Suppressor macrophage treated with lipopolysaccharide for 1 hour (primary cell): ENCODE results near the gene CDK11B.

Source experiments
- DNase-seq, 3 donors: peaks; one replicate each; pipeline ENCODE4 v3.0.0-alpha.2; 2020 to 2022

Gene CDK11B

DNA sequence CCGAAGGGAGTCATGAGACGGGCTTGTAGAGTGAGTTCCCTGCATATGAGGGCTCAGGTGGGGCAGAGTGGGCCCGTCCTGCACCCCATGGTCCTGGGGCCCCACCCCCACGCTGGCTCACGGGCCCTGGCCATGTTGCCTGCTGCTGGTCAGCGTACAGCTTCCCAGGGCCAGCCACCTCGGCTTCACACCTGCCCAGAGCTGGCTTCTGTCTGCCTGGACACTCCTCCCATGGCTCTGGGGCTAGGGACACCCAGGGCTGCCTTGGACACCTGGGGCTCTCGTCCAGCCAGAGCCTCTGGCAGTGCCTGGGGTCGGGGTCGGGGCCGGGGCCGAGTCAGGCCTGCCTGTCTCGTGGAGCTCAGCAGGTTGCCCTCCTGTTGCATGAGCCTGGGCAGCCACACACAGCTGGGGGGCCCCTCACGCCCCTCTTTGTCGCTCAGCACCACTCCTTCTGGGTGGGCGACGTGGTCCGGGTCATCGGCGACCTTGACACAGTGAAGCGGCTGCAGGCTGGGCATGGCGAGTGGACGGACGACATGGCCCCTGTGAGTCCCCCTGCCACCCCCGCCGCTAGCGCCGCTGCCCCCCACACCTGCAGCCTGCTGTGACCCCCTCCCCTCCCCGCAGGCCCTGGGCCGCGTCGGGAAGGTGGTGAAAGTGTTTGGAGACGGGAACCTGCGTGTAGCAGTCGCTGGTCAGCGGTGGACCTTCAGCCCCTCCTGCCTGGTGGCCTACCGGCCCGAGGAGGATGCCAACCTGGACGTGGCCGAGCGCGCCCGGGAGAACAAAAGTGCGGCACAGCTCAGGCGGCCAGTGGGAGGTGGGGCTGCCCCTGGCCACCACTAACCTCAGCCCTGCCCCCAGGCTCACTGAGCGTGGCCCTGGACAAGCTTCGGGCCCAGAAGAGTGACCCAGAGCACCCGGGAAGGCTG is 32.3 kb downstream of the CDK11B start:
- no peak for DNase-seq

GRCh38 chr1:1625824-1626206 is 33.0 kb downstream of the CDK11B start:
- no peak for DNase-seq

GRCh38 chr1:1625404-1625775 is 33.4 kb downstream of the CDK11B start:
- no peak for DNase-seq

DNA sequence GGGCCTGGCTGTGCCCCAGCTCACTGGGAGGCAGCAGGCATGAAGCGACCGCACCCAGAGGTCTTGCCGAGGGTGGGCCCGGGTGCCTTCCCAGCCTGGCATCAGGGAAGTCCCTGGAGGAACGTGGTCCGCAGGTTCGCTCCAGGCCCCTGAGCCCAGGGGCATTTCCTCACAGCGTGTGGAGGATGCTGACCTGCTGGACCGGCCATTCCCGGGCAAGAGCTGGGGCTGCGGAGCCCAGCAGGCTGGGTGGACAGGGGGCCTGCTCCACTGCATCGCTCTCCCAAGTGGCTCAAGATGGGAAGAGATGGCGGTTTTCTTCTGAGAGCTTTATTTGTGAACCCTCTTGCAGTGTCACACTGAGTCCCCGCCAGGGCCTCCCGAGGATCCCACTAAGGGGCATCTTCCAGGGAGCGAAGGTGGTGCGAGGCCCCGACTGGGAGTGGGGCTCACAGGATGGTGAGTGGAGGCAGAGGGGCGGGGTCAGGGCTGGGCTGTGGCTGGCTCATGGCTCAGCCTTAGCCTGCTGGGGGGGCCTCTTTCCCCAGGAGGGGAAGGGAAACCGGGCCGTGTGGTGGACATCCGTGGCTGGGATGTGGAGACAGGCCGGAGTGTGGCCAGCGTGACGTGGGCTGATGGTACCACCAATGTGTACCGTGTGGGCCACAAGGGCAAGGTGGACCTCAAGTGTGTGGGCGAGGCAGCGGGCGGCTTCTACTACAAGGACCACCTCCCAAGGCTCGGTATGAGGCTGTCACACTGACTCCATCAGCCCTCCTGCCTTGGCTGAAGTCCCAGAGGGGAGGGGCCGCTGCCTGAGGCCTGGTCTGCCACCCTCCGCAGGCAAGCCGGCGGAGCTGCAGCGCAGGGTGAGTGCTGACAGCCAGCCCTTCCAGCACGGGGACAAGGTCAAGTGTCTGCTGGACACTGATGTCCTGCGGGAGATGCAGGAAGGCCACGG is 34.1 kb downstream of the CDK11B start:
- DNase-seq: no peak

GRCh38 chr1:1623631-1624442 is 35.0 kb downstream of the CDK11B start:
- no peak for DNase-seq

DNA sequence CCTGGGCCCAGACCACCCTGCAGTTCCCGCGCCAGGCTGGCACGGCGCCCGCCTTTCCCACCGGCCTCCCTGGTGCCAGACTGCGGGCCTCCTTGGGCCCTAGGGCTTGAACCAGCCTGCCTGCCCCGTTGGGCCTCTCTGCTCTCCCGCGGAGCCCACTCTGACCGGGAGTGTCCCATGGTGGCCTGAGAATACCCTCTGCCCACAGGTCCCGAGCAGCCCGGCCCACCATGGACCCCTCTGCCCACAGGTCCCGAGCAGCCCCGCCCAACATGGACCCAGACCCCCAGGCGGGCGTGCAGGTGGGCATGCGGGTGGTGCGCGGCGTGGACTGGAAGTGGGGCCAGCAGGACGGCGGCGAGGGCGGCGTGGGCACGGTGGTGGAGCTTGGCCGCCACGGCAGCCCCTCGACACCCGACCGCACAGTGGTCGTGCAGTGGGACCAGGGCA is 35.6 kb downstream of the CDK11B start:
- no peak for DNase-seq

DNA sequence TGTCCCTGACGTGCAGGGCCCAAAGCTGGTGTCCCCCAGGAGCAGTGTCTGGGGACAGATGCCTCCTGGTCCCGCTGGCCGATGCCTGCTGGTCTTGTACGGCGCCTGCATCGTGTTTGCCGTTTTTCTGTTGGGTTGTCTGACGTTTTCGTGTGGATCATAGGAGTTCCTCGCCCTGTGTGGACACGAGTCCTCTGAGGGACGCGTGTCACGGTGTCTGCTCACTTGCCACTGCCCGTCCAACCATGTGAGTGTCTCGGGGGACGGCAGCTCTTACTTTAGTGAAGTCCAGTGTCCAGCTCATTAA is 36.1 kb downstream of the CDK11B start:
- DNase-seq: no peak

- no peak for DNase-seq
Measured at GRCh38 chr1:1622010-1622787, 36.6 kb downstream of the CDK11B start.

GRCh38 chr1:1621173-1622009 is 37.4 kb downstream of the CDK11B start:
- DNase-seq: no peak

- no peak for DNase-seq
Measured at GRCh38 chr1:1620433-1621139, 38.2 kb downstream of the CDK11B start.

- DNase-seq: peak; percentile 27 to 52 (median 32)
Measured at GRCh38 chr1:1619917-1620361, 38.9 kb downstream of the CDK11B start.

- no peak for DNase-seq
Measured at GRCh38 chr1:1618396-1619068, 40.3 kb downstream of the CDK11B start.

GRCh38 chr1:1617925-1618324 is 40.9 kb downstream of the CDK11B start:
- no peak for DNase-seq

- DNase-seq: no peak
Measured at GRCh38 chr1:1617516-1617915, 41.3 kb downstream of the CDK11B start.

GRCh38 chr1:1616838-1617237 is 42.0 kb downstream of the CDK11B start:
- DNase-seq: no peak

DNA sequence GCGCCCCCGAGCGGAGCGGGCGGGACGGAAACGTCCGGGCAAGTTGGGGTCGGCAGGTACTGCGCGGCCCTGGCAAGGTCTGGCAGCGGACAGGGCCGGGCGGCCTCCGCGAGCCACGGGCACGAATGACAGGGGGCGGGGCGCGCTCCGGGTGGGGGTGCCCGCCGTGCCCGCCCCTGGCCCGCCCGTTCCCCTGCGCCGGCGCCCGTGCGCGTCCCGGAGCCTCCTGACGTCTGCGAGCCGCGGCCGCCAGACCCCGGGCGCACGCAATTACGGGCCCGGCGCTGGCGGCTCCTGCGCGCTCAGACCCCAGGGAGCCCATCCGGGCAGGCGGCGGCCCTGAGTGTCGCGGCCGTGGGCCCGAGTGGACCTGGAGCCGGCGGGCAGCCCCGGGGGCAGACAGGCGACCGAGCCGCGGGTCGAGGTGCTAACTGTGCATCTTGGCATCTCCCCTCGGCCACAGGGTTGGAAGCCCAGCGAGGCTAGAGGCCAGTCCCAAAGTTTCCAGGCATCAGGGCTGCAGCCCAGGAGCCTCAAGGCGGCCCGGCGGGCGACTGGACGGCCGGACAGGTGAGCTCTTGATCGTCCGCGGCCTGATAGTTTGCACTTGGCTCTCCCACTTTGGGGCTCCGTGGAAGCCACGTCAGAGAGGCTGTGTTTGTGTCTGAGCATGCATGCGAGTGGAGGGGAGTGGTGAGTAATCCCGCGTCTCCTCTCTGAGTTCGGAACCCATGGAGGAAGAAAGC is 42.6 kb downstream of the CDK11B start:
- peak; percentile 49 to 78 (median 51) for DNase-seq

GRCh38 chr1:1615256-1616044 is 43.4 kb downstream of the CDK11B start, which contains the start of gene MIB2:
TSS of gene MIB2 (plus strand) at chr1:1615500. CDS start at chr1:1623453, 7,953 bp downstream.
- DNase-seq: peak; percentile 98 to 99 (median 99)

DNA sequence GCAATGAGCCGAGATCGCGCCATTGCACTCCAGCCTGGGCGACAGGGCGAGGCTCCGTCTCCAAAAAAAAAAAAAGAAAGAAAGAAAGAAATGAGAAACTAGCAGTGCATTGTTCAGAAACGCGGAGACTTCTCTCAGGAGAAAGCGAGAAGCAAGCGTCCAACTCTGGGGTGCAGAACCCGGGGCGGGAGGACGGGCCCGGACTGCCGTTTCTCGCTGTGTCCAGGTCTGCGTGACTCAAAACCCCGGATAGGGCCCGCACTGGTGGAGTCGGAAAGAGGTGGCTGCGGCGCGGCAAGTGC is 43.9 kb downstream of the CDK11B start:
- DNase-seq: no peak
